GM12878 (cell line): Measurements from ENCODE around the gene FOXP1.

Experiments
- BACH1 ChIP-seq: fragments of 450-650 bp; IDR thresholded peaks from 2 replicates; pipeline ENCODE4 v1.6.1; 2017; ENCODE audit warnings: mild to moderate bottlenecking, borderline replicate concordance
- CREM ChIP-seq: IDR thresholded peaks from 2 replicates; pipeline ENCODE4 v1.6.1; 2014; ENCODE audit warnings: antibody characterized with exemption, low read depth
- GABPA ChIP-seq: IDR thresholded peaks from 2 replicates; pipeline ENCODE4 v1.6.1; 2014; ENCODE audit warnings: antibody characterized with exemption, low read depth, mild to moderate bottlenecking, inconsistent platforms
- TCF12 ChIP-seq: IDR thresholded peaks from 2 replicates; pipeline ENCODE4 v1.6.1; 2011; ENCODE audit warnings: low read depth, mild to moderate bottlenecking, low read length
- TF ChIP-seq, protein P1 (sequence below): IDR thresholded peaks from 2 replicates; pipeline ENCODE4 v1.6.1; 2012; ENCODE audit warnings: low read length, inconsistent platforms
- TF ChIP-seq, protein P2 (sequence below): fragments of 450-650 bp; formaldehyde crosslinking; IDR thresholded peaks from 2 replicates; pipeline ENCODE4 v1.4.0; 2020; ENCODE audit warnings: mild to moderate bottlenecking, moderate library complexity
- TF ChIP-seq, protein P3 (sequence below): IDR thresholded peaks from 2 replicates; pipeline ENCODE4 v1.6.1; 2012; ENCODE audit warnings: improper control_type of control experiment, low read depth, low read length; ENCODE audit not compliant: insufficient replicate concordance

DNA sequence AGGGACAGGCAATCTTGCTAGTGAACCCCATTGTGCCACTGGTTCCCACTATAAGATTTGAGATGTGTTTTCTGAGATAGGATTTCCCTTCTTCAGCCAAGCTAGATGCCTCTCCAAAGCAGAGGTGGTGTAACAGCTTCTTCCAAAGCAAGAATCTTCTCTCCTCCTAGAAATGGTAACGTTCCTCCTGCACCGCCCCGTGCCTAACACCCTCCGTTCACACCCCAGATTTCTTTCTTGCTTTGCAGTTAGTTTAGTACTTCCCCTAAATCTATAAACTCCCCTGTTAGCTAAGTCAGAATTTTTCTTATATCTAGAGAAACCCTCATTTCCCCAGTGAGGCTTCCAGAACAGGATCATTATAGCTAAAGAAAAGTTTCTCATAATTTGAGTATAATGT is 653.5 kb downstream of the FOXP1 start:
- TF ChIP-seq, protein P1, sequence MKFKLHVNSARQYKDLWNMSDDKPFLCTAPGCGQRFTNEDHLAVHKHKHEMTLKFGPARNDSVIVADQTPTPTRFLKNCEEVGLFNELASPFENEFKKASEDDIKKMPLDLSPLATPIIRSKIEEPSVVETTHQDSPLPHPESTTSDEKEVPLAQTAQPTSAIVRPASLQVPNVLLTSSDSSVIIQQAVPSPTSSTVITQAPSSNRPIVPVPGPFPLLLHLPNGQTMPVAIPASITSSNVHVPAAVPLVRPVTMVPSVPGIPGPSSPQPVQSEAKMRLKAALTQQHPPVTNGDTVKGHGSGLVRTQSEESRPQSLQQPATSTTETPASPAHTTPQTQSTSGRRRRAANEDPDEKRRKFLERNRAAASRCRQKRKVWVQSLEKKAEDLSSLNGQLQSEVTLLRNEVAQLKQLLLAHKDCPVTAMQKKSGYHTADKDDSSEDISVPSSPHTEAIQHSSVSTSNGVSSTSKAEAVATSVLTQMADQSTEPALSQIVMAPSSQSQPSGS: no peak
- TF ChIP-seq TCF12 (no peak), CREM (no peak), BACH1 (no peak), GABPA (no peak)
- TF ChIP-seq, protein P2, sequence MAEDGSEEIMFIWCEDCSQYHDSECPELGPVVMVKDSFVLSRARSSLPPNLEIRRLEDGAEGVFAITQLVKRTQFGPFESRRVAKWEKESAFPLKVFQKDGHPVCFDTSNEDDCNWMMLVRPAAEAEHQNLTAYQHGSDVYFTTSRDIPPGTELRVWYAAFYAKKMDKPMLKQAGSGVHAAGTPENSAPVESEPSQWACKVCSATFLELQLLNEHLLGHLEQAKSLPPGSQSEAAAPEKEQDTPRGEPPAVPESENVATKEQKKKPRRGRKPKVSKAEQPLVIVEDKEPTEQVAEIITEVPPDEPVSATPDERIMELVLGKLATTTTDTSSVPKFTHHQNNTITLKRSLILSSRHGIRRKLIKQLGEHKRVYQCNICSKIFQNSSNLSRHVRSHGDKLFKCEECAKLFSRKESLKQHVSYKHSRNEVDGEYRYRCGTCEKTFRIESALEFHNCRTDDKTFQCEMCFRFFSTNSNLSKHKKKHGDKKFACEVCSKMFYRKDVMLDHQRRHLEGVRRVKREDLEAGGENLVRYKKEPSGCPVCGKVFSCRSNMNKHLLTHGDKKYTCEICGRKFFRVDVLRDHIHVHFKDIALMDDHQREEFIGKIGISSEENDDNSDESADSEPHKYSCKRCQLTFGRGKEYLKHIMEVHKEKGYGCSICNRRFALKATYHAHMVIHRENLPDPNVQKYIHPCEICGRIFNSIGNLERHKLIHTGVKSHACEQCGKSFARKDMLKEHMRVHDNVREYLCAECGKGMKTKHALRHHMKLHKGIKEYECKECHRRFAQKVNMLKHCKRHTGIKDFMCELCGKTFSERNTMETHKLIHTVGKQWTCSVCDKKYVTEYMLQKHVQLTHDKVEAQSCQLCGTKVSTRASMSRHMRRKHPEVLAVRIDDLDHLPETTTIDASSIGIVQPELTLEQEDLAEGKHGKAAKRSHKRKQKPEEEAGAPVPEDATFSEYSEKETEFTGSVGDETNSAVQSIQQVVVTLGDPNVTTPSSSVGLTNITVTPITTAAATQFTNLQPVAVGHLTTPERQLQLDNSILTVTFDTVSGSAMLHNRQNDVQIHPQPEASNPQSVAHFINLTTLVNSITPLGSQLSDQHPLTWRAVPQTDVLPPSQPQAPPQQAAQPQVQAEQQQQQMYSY: no peak
- TF ChIP-seq, protein P3, sequence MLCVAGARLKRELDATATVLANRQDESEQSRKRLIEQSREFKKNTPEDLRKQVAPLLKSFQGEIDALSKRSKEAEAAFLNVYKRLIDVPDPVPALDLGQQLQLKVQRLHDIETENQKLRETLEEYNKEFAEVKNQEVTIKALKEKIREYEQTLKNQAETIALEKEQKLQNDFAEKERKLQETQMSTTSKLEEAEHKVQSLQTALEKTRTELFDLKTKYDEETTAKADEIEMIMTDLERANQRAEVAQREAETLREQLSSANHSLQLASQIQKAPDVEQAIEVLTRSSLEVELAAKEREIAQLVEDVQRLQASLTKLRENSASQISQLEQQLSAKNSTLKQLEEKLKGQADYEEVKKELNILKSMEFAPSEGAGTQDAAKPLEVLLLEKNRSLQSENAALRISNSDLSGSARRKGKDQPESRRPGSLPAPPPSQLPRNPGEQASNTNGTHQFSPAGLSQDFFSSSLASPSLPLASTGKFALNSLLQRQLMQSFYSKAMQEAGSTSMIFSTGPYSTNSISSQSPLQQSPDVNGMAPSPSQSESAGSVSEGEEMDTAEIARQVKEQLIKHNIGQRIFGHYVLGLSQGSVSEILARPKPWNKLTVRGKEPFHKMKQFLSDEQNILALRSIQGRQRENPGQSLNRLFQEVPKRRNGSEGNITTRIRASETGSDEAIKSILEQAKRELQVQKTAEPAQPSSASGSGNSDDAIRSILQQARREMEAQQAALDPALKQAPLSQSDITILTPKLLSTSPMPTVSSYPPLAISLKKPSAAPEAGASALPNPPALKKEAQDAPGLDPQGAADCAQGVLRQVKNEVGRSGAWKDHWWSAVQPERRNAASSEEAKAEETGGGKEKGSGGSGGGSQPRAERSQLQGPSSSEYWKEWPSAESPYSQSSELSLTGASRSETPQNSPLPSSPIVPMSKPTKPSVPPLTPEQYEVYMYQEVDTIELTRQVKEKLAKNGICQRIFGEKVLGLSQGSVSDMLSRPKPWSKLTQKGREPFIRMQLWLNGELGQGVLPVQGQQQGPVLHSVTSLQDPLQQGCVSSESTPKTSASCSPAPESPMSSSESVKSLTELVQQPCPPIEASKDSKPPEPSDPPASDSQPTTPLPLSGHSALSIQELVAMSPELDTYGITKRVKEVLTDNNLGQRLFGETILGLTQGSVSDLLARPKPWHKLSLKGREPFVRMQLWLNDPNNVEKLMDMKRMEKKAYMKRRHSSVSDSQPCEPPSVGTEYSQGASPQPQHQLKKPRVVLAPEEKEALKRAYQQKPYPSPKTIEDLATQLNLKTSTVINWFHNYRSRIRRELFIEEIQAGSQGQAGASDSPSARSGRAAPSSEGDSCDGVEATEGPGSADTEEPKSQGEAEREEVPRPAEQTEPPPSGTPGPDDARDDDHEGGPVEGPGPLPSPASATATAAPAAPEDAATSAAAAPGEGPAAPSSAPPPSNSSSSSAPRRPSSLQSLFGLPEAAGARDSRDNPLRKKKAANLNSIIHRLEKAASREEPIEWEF: no peak
